Colon (tissue), 2 donors: Measurements from ENCODE around the gene C1QBP.
"Not testable (repeated sequence)": the region's sequence is repeated elsewhere in the genome, so short reads cannot be mapped to it uniquely, and the experiment has no call there.

Source experiments
- FAIRE-seq: peaks from 2 replicates; lab custom pipeline; 2012; peaks lifted over from hg19 to GRCh38; lab: Jason Lieb, UNC
- donor health status: control.
- donor health status: control.

Gene C1QBP

GRCh38 chr17:5431949-5432556 is 6.9 kb downstream of the C1QBP start:
- no peak for FAIRE-seq

GRCh38 chr17:5431234-5431633 is 7.7 kb downstream of the C1QBP start:
- FAIRE-seq, result not testable (repeated sequence)

GRCh38 chr17:5430413-5430999 is 8.4 kb downstream of the C1QBP start:
- no peak for FAIRE-seq

GRCh38 chr17:5429191-5429887 is 9.6 kb downstream of the C1QBP start:
- no peak for FAIRE-seq

- FAIRE-seq, result no peak
Observed at GRCh38 chr17:5425826-5426225, 13.1 kb downstream of the C1QBP start.

GRCh38 chr17:5424909-5425308 is 14.0 kb downstream of the C1QBP start:
- FAIRE-seq, result no peak

- FAIRE-seq, result no peak
Observed at GRCh38 chr17:5422505-5422904, 16.4 kb downstream of the C1QBP start.

GRCh38 chr17:5419959-5420653 is 18.8 kb downstream of the C1QBP start, which contains the start of gene RPAIN:
Gene RPAIN (plus strand): TSS chr17:5420182. CDS start chr17:5420211, 29 bp downstream.
- no peak for FAIRE-seq

GRCh38 chr17:5419356-5419958 is 19.5 kb downstream of the C1QBP start, which contains the start of gene NUP88:
Gene NUP88 (minus strand): TSS chr17:5419662. CDS start chr17:5419650, 12 bp downstream.
- FAIRE-seq, result no peak

GRCh38 chr17:5418858-5419355 is 20.0 kb downstream of the C1QBP start:
- no peak for FAIRE-seq

- no peak for FAIRE-seq
Observed at GRCh38 chr17:5416901-5417300, 22.1 kb downstream of the C1QBP start.

- no peak for FAIRE-seq
Observed at GRCh38 chr17:5413682-5414081, 25.3 kb downstream of the C1QBP start.

GRCh38 chr17:5410594-5411272 is 28.2 kb downstream of the C1QBP start:
- FAIRE-seq, result no peak

GRCh38 chr17:5408186-5408585 is 30.8 kb downstream of the C1QBP start:
- FAIRE-seq, result no peak

GRCh38 chr17:5405400-5405799 is 33.6 kb downstream of the C1QBP start:
- no peak for FAIRE-seq

- no peak for FAIRE-seq
Observed at GRCh38 chr17:5399767-5400166, 39.2 kb downstream of the C1QBP start.

- no peak for FAIRE-seq
Observed at GRCh38 chr17:5396612-5397011, 42.3 kb downstream of the C1QBP start.

- FAIRE-seq, result no peak
Observed at GRCh38 chr17:5391678-5392077, 47.3 kb downstream of the C1QBP start.
